Measurements from ENCODE around the gene FBRSL1.

The FBRSL1 gene

GRCh38 chr12:132543298-132544079 is 53.5 kb downstream of the FBRSL1 start:
- Histone ChIP-seq H3K36me3 (ENCODE audit: control insufficient read depth in 1 of 2, insufficient read depth in 2 of 2, low read length in 2 of 2) (peaks cover 3 to 12% of the 10 kb centered on the region in 2 donors), H3K9me3 (ENCODE audit: control insufficient read depth in 1 of 2, low read length in 2 of 2) (no peaks in the 10 kb centered on the region), H3K4me1 (ENCODE audit: control insufficient read depth in 1 of 2, insufficient read depth in 2 of 2, low read length in 2 of 2) (no peaks in the 10 kb centered on the region), H3K27me3 (ENCODE audit: low read depth, low read length) (no peaks in the 10 kb centered on the region), H3K27ac (ENCODE audit: low read length) (no peak overlapping the region), H3K4me3 (ENCODE audit: low read depth in 1 of 2, low read length in 2 of 2) (no peak overlapping the region)

GRCh38 chr12:132544080-132544397 is 54.1 kb downstream of the FBRSL1 start:
- Histone ChIP-seq H3K4me3 (ENCODE audit: low read depth in 1 of 2, low read length in 2 of 2) (no peak overlapping the region), H3K27ac (ENCODE audit: low read length) (no peak overlapping the region), H3K4me1 (ENCODE audit: control insufficient read depth in 1 of 2, insufficient read depth in 2 of 2, low read length in 2 of 2) (no peaks in the 10 kb centered on the region), H3K36me3 (ENCODE audit: control insufficient read depth in 1 of 2, insufficient read depth in 2 of 2, low read length in 2 of 2) (peaks cover 3 to 17% of the 10 kb centered on the region in 2 donors), H3K27me3 (ENCODE audit: low read depth, low read length) (no peaks in the 10 kb centered on the region), H3K9me3 (ENCODE audit: control insufficient read depth in 1 of 2, low read length in 2 of 2) (no peaks in the 10 kb centered on the region)

- no peaks in the 10 kb centered on the region for H3K9me3 ChIP-seq (ENCODE audit: control insufficient read depth in 1 of 2, low read length in 2 of 2)
- no peaks in the 10 kb centered on the region for H3K27me3 ChIP-seq (ENCODE audit: low read depth, low read length)
- peaks cover 3 to 22% of the 10 kb centered on the region in 2 donors for H3K36me3 ChIP-seq (ENCODE audit: control insufficient read depth in 1 of 2, insufficient read depth in 2 of 2, low read length in 2 of 2)
- no peak overlapping the region for H3K4me3 ChIP-seq (ENCODE audit: low read depth in 1 of 2, low read length in 2 of 2)
- no peaks in the 10 kb centered on the region for H3K4me1 ChIP-seq (ENCODE audit: control insufficient read depth in 1 of 2, insufficient read depth in 2 of 2, low read length in 2 of 2)
- no peak overlapping the region for H3K27ac ChIP-seq (ENCODE audit: low read length)
These were observed 54.5 kb downstream of the FBRSL1 start for GRCh38 chr12:132544498-132544897.

- H3K36me3 ChIP-seq (ENCODE audit: control insufficient read depth in 1 of 2, insufficient read depth in 2 of 2, low read length in 2 of 2) = peaks cover 3 to 27% of the 10 kb centered on the region in 2 donors
- H3K4me3 ChIP-seq (ENCODE audit: low read depth in 1 of 2, low read length in 2 of 2) = no peak overlapping the region
- H3K4me1 ChIP-seq (ENCODE audit: control insufficient read depth in 1 of 2, insufficient read depth in 2 of 2, low read length in 2 of 2) = no peaks in the 10 kb centered on the region
- no peaks in the 10 kb centered on the region for H3K27me3 ChIP-seq (ENCODE audit: low read depth, low read length)
- H3K27ac ChIP-seq (ENCODE audit: low read length) = no peak overlapping the region
- no peaks in the 10 kb centered on the region for H3K9me3 ChIP-seq (ENCODE audit: control insufficient read depth in 1 of 2, low read length in 2 of 2)
These were observed 55.4 kb downstream of the FBRSL1 start for GRCh38 chr12:132545164-132545953.

GRCh38 chr12:132545955-132546354 is 56.0 kb downstream of the FBRSL1 start:
- Histone ChIP-seq H3K4me1 (ENCODE audit: control insufficient read depth in 1 of 2, insufficient read depth in 2 of 2, low read length in 2 of 2) (no peaks in the 10 kb centered on the region), H3K27ac (ENCODE audit: low read length) (no peak overlapping the region), H3K36me3 (ENCODE audit: control insufficient read depth in 1 of 2, insufficient read depth in 2 of 2, low read length in 2 of 2) (peaks cover 3 to 27% of the 10 kb centered on the region in 2 donors), H3K4me3 (ENCODE audit: low read depth in 1 of 2, low read length in 2 of 2) (no peak overlapping the region), H3K27me3 (ENCODE audit: low read depth, low read length) (no peaks in the 10 kb centered on the region), H3K9me3 (ENCODE audit: control insufficient read depth in 1 of 2, low read length in 2 of 2) (no peaks in the 10 kb centered on the region)

GRCh38 chr12:132546647-132547046 is 56.7 kb downstream of the FBRSL1 start:
- Histone ChIP-seq H3K9me3 (ENCODE audit: control insufficient read depth in 1 of 2, low read length in 2 of 2) (no peaks in the 10 kb centered on the region), H3K27me3 (ENCODE audit: low read depth, low read length) (no peaks in the 10 kb centered on the region), H3K36me3 (ENCODE audit: control insufficient read depth in 1 of 2, insufficient read depth in 2 of 2, low read length in 2 of 2) (peaks cover 3 to 28% of the 10 kb centered on the region in 2 donors), H3K4me1 (ENCODE audit: control insufficient read depth in 1 of 2, insufficient read depth in 2 of 2, low read length in 2 of 2) (no peaks in the 10 kb centered on the region), H3K27ac (ENCODE audit: low read length) (no peak overlapping the region), H3K4me3 (ENCODE audit: low read depth in 1 of 2, low read length in 2 of 2) (no peak overlapping the region)

GRCh38 chr12:132547205-132547740 is 57.3 kb downstream of the FBRSL1 start:
- H3K27ac ChIP-seq (ENCODE audit: low read length) = no peak overlapping the region
- H3K4me3 ChIP-seq (ENCODE audit: low read depth in 1 of 2, low read length in 2 of 2) = no peak overlapping the region
- H3K4me1 ChIP-seq (ENCODE audit: control insufficient read depth in 1 of 2, insufficient read depth in 2 of 2, low read length in 2 of 2) = no peaks in the 10 kb centered on the region
- H3K9me3 ChIP-seq (ENCODE audit: control insufficient read depth in 1 of 2, low read length in 2 of 2) = no peaks in the 10 kb centered on the region
- peaks cover 3 to 34% of the 10 kb centered on the region in 2 donors for H3K36me3 ChIP-seq (ENCODE audit: control insufficient read depth in 1 of 2, insufficient read depth in 2 of 2, low read length in 2 of 2)
- no peaks in the 10 kb centered on the region for H3K27me3 ChIP-seq (ENCODE audit: low read depth, low read length)

- no peak overlapping the region for H3K27ac ChIP-seq (ENCODE audit: low read length)
- H3K27me3 ChIP-seq (ENCODE audit: low read depth, low read length) = no peaks in the 10 kb centered on the region
- no peak overlapping the region for H3K4me3 ChIP-seq (ENCODE audit: low read depth in 1 of 2, low read length in 2 of 2)
- H3K9me3 ChIP-seq (ENCODE audit: control insufficient read depth in 1 of 2, low read length in 2 of 2) = no peaks in the 10 kb centered on the region
- H3K36me3 ChIP-seq (ENCODE audit: control insufficient read depth in 1 of 2, insufficient read depth in 2 of 2, low read length in 2 of 2) = peaks cover 0 to 34% of the 10 kb centered on the region in 2 donors
- H3K4me1 ChIP-seq (ENCODE audit: control insufficient read depth in 1 of 2, insufficient read depth in 2 of 2, low read length in 2 of 2) = no peaks in the 10 kb centered on the region
These were observed 58.6 kb downstream of the FBRSL1 start for GRCh38 chr12:132548430-132549058.

- H3K9me3 ChIP-seq (ENCODE audit: control insufficient read depth in 1 of 2, low read length in 2 of 2) = no peaks in the 10 kb centered on the region
- H3K36me3 ChIP-seq (ENCODE audit: control insufficient read depth in 1 of 2, insufficient read depth in 2 of 2, low read length in 2 of 2) = peaks cover 0 to 37% of the 10 kb centered on the region in 2 donors
- H3K27me3 ChIP-seq (ENCODE audit: low read depth, low read length) = no peaks in the 10 kb centered on the region
- H3K27ac ChIP-seq (ENCODE audit: low read length) = no peak overlapping the region
- H3K4me1 ChIP-seq (ENCODE audit: control insufficient read depth in 1 of 2, insufficient read depth in 2 of 2, low read length in 2 of 2) = no peaks in the 10 kb centered on the region
- no peak overlapping the region for H3K4me3 ChIP-seq (ENCODE audit: low read depth in 1 of 2, low read length in 2 of 2)
These were observed 59.1 kb downstream of the FBRSL1 start for GRCh38 chr12:132549059-132549458.

GRCh38 chr12:132550014-132550802 is 60.3 kb downstream of the FBRSL1 start:
- no peaks in the 10 kb centered on the region for H3K27me3 ChIP-seq (ENCODE audit: low read depth, low read length)
- no peaks in the 10 kb centered on the region for H3K9me3 ChIP-seq (ENCODE audit: control insufficient read depth in 1 of 2, low read length in 2 of 2)
- H3K27ac ChIP-seq (ENCODE audit: low read length) = no peak overlapping the region
- peaks cover 0 to 37% of the 10 kb centered on the region in 2 donors for H3K36me3 ChIP-seq (ENCODE audit: control insufficient read depth in 1 of 2, insufficient read depth in 2 of 2, low read length in 2 of 2)
- H3K4me1 ChIP-seq (ENCODE audit: control insufficient read depth in 1 of 2, insufficient read depth in 2 of 2, low read length in 2 of 2) = no peaks in the 10 kb centered on the region
- H3K4me3 ChIP-seq (ENCODE audit: low read depth in 1 of 2, low read length in 2 of 2) = no peak overlapping the region
